ENCODE data around the gene ZNF672. TPM values are rescaled to one million over a fixed set of nuclear protein-coding genes. Genes with fewer than 3 reads are reported as not detected.
A peak's percentile ranks its signal among the peaks of the same experiment; 100 is the strongest.

Gene ZNF672
- total and polyA plus RNA-seq, 4 donors, result 13.8 to 35.1 (median 26.7) TPM

- Histone ChIP-seq H3K4me1 (ENCODE audit: control insufficient read depth, insufficient read depth, low read length) (peaks cover 19% of the 10 kb centered on the region), H3K27ac (ENCODE audit: low read depth, low read length) (no peak overlapping the region), H3K9me3 (ENCODE audit: control insufficient read depth, insufficient read depth, low read length) (no peaks in the 10 kb centered on the region), H3K36me3 (ENCODE audit: control insufficient read depth, insufficient read depth, low read length) (peaks cover 59% of the 10 kb centered on the region), H3K27me3 (ENCODE audit: control insufficient read depth, insufficient read depth, low read length) (no peaks in the 10 kb centered on the region), H3K4me3 (ENCODE audit: low read depth, low read length) (no peak overlapping the region)
- WGBS (ENCODE audit: insufficient coverage), result 85% methylated on average over 4 of the region's 7 CpGs
- no peak for DNase-seq (ENCODE audit: low read depth in 4 of 6, low spot score in 6 of 6)
Observed at GRCh38 chr1:248820041-248820585, 17.9 kb upstream of the ZNF672 start.

- H3K27ac ChIP-seq (ENCODE audit: low read depth, low read length), result no peak overlapping the region
- H3K27me3 ChIP-seq (ENCODE audit: control insufficient read depth, insufficient read depth, low read length), result no peaks in the 10 kb centered on the region
- 35% methylated on average over 3 of the region's 3 CpGs for WGBS (ENCODE audit: insufficient coverage)
- no peaks in the 10 kb centered on the region for H3K9me3 ChIP-seq (ENCODE audit: control insufficient read depth, insufficient read depth, low read length)
- no peak overlapping the region for H3K4me3 ChIP-seq (ENCODE audit: low read depth, low read length)
- no peak for DNase-seq (ENCODE audit: low read depth in 4 of 6, low spot score in 6 of 6)
- H3K36me3 ChIP-seq (ENCODE audit: control insufficient read depth, insufficient read depth, low read length), result peaks cover 49% of the 10 kb centered on the region
- H3K4me1 ChIP-seq (ENCODE audit: control insufficient read depth, insufficient read depth, low read length), result peaks cover 23% of the 10 kb centered on the region
Observed at GRCh38 chr1:248821101-248821500, 16.9 kb upstream of the ZNF672 start.

GRCh38 chr1:248821641-248822040 lies 16.4 kb upstream of the ZNF672 start:
- Histone ChIP-seq H3K9me3 (ENCODE audit: control insufficient read depth, insufficient read depth, low read length) (no peaks in the 10 kb centered on the region), H3K27me3 (ENCODE audit: control insufficient read depth, insufficient read depth, low read length) (no peaks in the 10 kb centered on the region), H3K4me1 (ENCODE audit: control insufficient read depth, insufficient read depth, low read length) (peaks cover 23% of the 10 kb centered on the region), H3K36me3 (ENCODE audit: control insufficient read depth, insufficient read depth, low read length) (peaks cover 44% of the 10 kb centered on the region), H3K27ac (ENCODE audit: low read depth, low read length) (no peak overlapping the region), H3K4me3 (ENCODE audit: low read depth, low read length) (no peak overlapping the region)
- 98% methylated on average over 4 of the region's 7 CpGs for WGBS (ENCODE audit: insufficient coverage)
- DNase-seq (ENCODE audit: low read depth in 4 of 6, low spot score in 6 of 6), result no peak

- Histone ChIP-seq H3K27me3 (ENCODE audit: control insufficient read depth, insufficient read depth, low read length) (no peaks in the 10 kb centered on the region), H3K27ac (ENCODE audit: low read depth, low read length) (no peak overlapping the region), H3K9me3 (ENCODE audit: control insufficient read depth, insufficient read depth, low read length) (no peaks in the 10 kb centered on the region), H3K4me1 (ENCODE audit: control insufficient read depth, insufficient read depth, low read length) (peaks cover 28% of the 10 kb centered on the region), H3K36me3 (ENCODE audit: control insufficient read depth, insufficient read depth, low read length) (peaks cover 37% of the 10 kb centered on the region), H3K4me3 (ENCODE audit: low read depth, low read length) (no peak overlapping the region)
- no peak for DNase-seq (ENCODE audit: low read depth in 4 of 6, low spot score in 6 of 6)
- 83% methylated on average over 7 of the region's 15 CpGs for WGBS (ENCODE audit: insufficient coverage)
Observed at GRCh38 chr1:248822148-248823032, 15.6 kb upstream of the ZNF672 start.

- 92% methylated on average over 2 of the region's 2 CpGs for WGBS (ENCODE audit: insufficient coverage)
- Histone ChIP-seq H3K27ac (ENCODE audit: low read depth, low read length) (no peak overlapping the region), H3K4me1 (ENCODE audit: control insufficient read depth, insufficient read depth, low read length) (peaks cover 28% of the 10 kb centered on the region), H3K27me3 (ENCODE audit: control insufficient read depth, insufficient read depth, low read length) (no peaks in the 10 kb centered on the region), H3K9me3 (ENCODE audit: control insufficient read depth, insufficient read depth, low read length) (no peaks in the 10 kb centered on the region), H3K4me3 (ENCODE audit: low read depth, low read length) (no peak overlapping the region), H3K36me3 (ENCODE audit: control insufficient read depth, insufficient read depth, low read length) (peaks cover 30% of the 10 kb centered on the region)
- no peak for DNase-seq (ENCODE audit: low read depth in 4 of 6, low spot score in 6 of 6)
Observed at GRCh38 chr1:248823517-248824001, 14.5 kb upstream of the ZNF672 start.

- Histone ChIP-seq H3K27ac (ENCODE audit: low read depth, low read length) (no peak overlapping the region), H3K36me3 (ENCODE audit: control insufficient read depth, insufficient read depth, low read length) (peaks cover 28% of the 10 kb centered on the region), H3K4me1 (ENCODE audit: control insufficient read depth, insufficient read depth, low read length) (peaks cover 28% of the 10 kb centered on the region), H3K9me3 (ENCODE audit: control insufficient read depth, insufficient read depth, low read length) (no peaks in the 10 kb centered on the region), H3K4me3 (ENCODE audit: low read depth, low read length) (no peak overlapping the region), H3K27me3 (ENCODE audit: control insufficient read depth, insufficient read depth, low read length) (no peaks in the 10 kb centered on the region)
- no CpG with 5 or more reads among the region's 1 CpG for WGBS (ENCODE audit: insufficient coverage)
- no peak for DNase-seq (ENCODE audit: low read depth in 4 of 6, low spot score in 6 of 6)
Observed at GRCh38 chr1:248824301-248824700, 13.7 kb upstream of the ZNF672 start.

GRCh38 chr1:248824701-248825100 lies 13.3 kb upstream of the ZNF672 start:
- no peak for DNase-seq (ENCODE audit: low read depth in 4 of 6, low spot score in 6 of 6)
- H3K27ac ChIP-seq (ENCODE audit: low read depth, low read length), result no peak overlapping the region
- peaks cover 25% of the 10 kb centered on the region for H3K36me3 ChIP-seq (ENCODE audit: control insufficient read depth, insufficient read depth, low read length)
- H3K4me1 ChIP-seq (ENCODE audit: control insufficient read depth, insufficient read depth, low read length), result peaks cover 28% of the 10 kb centered on the region
- H3K4me3 ChIP-seq (ENCODE audit: low read depth, low read length), result peak overlapping the region; percentile 83
- WGBS (ENCODE audit: insufficient coverage), result 91% methylated on average over 2 of the region's 3 CpGs
- H3K27me3 ChIP-seq (ENCODE audit: control insufficient read depth, insufficient read depth, low read length), result no peaks in the 10 kb centered on the region
- H3K9me3 ChIP-seq (ENCODE audit: control insufficient read depth, insufficient read depth, low read length), result no peaks in the 10 kb centered on the region

- Histone ChIP-seq H3K9me3 (ENCODE audit: control insufficient read depth, insufficient read depth, low read length) (no peaks in the 10 kb centered on the region), H3K36me3 (ENCODE audit: control insufficient read depth, insufficient read depth, low read length) (peaks cover 24% of the 10 kb centered on the region), H3K4me3 (ENCODE audit: low read depth, low read length) (peak overlapping the region; percentile 83), H3K27ac (ENCODE audit: low read depth, low read length) (no peak overlapping the region), H3K4me1 (ENCODE audit: control insufficient read depth, insufficient read depth, low read length) (peaks cover 28% of the 10 kb centered on the region), H3K27me3 (ENCODE audit: control insufficient read depth, insufficient read depth, low read length) (no peaks in the 10 kb centered on the region)
- DNase-seq (ENCODE audit: low read depth in 4 of 6, low spot score in 6 of 6), result no peak
- WGBS (ENCODE audit: insufficient coverage), result 38% methylated on average over 9 of the region's 10 CpGs
Observed at GRCh38 chr1:248825136-248825535, 12.9 kb upstream of the ZNF672 start.

- under 1% methylated on average over 18 of the region's 18 CpGs for WGBS (ENCODE audit: insufficient coverage)
Observed at GRCh38 chr1:248825573-248825908, 12.5 kb upstream of the ZNF672 start.

More at GRCh38 chr1:248825573-248825908, 12.5 kb upstream of the ZNF672 start:
- Histone ChIP-seq H3K4me1 (ENCODE audit: control insufficient read depth, insufficient read depth, low read length) (peaks cover 28% of the 10 kb centered on the region), H3K36me3 (ENCODE audit: control insufficient read depth, insufficient read depth, low read length) (peaks cover 21% of the 10 kb centered on the region), H3K9me3 (ENCODE audit: control insufficient read depth, insufficient read depth, low read length) (no peaks in the 10 kb centered on the region), H3K27me3 (ENCODE audit: control insufficient read depth, insufficient read depth, low read length) (no peaks in the 10 kb centered on the region), H3K27ac (ENCODE audit: low read depth, low read length) (peak overlapping the region; percentile 70), H3K4me3 (ENCODE audit: low read depth, low read length) (peak overlapping the region; percentile 83)
- peak in 1 of 6 donors; percentile 6 for DNase-seq (ENCODE audit: low read depth in 4 of 6, low spot score in 6 of 6)

Measured in spinal cord (tissue), 10 donors.